Skin epidermis (tissue), 12 donors: ENCODE results near the gene NR6A1.

ENCODE experiments used
- H3K27ac ChIP-seq, 21 experiments: fragments of 200-600 bp; sonication (generic) in 11 of 21; one replicate each; pipeline ENCODE4 v1.5.0; 2020; ENCODE audit warnings: mild to moderate bottlenecking in 3 of 21, inconsistent platforms in 2 of 21, moderate library complexity in 2 of 21
- H3K4me3 ChIP-seq, 7 experiments: fragments of 200-600 bp; sonication (generic) in 2 of 7; one replicate each; pipeline ENCODE4 v1.5.0; 2020; ENCODE audit warnings: inconsistent platforms in 2 of 7, mild to moderate bottlenecking in 2 of 7, moderate library complexity in 1 of 7

Gene NR6A1

GRCh38 chr9:124799274-124800006, 28.3 kb upstream of the NR6A1 start:
- H3K27ac ChIP-seq = peak overlapping the region in 11 of 21 experiments; percentile 2 to 82 (median 57)
- H3K4me3 ChIP-seq = no peak overlapping the region

GRCh38 chr9:124797343-124798103, 26.4 kb upstream of the NR6A1 start:
- peak overlapping the region in 6 of 21 experiments; percentile 14 to 81 (median 30) for H3K27ac ChIP-seq

GRCh38 chr9:124795881-124796431, 24.8 kb upstream of the NR6A1 start:
- no peak overlapping the region for H3K4me3 ChIP-seq
- H3K27ac ChIP-seq = peak overlapping the region in 5 of 21 experiments; percentile 10 to 81 (median 36)

More at GRCh38 chr9:124797343-124798103, 26.4 kb upstream of the NR6A1 start:
- H3K4me3 ChIP-seq = no peak overlapping the region

- Histone ChIP-seq H3K4me3 (no peak overlapping the region), H3K27ac (peak overlapping the region in 3 of 21 experiments; percentile 6 to 73 (median 24))
Measured at GRCh38 chr9:124794902-124795491, 23.9 kb upstream of the NR6A1 start.

- no peak overlapping the region for H3K4me3 ChIP-seq
- peak overlapping the region in 12 of 21 experiments; percentile 2 to 75 (median 33) for H3K27ac ChIP-seq
Measured at GRCh38 chr9:124793015-124793541, 22.0 kb upstream of the NR6A1 start.

GRCh38 chr9:124792257-124793014, 21.3 kb upstream of the NR6A1 start:
- Histone ChIP-seq H3K4me3 (no peak overlapping the region), H3K27ac (peak overlapping the region in 13 of 21 experiments; percentile 1 to 75 (median 32))

- H3K4me3 ChIP-seq = no peak overlapping the region
- no peak overlapping the region for H3K27ac ChIP-seq
Measured at GRCh38 chr9:124790801-124791505, 19.8 kb upstream of the NR6A1 start.

- Histone ChIP-seq H3K4me3 (no peak overlapping the region), H3K27ac (no peak overlapping the region)
Measured at GRCh38 chr9:124790301-124790700, 19.2 kb upstream of the NR6A1 start.

GRCh38 chr9:124789531-124789930, 18.4 kb upstream of the NR6A1 start:
- no peak overlapping the region for H3K4me3 ChIP-seq
- no peak overlapping the region for H3K27ac ChIP-seq

GRCh38 chr9:124788542-124789217, 17.6 kb upstream of the NR6A1 start:
- Histone ChIP-seq H3K4me3 (no peak overlapping the region), H3K27ac (no peak overlapping the region)

GRCh38 chr9:124786881-124787573, 15.9 kb upstream of the NR6A1 start:
- H3K27ac ChIP-seq = no peak overlapping the region
- no peak overlapping the region for H3K4me3 ChIP-seq

- Histone ChIP-seq H3K27ac (peak overlapping the region in 4 of 21 experiments; percentile 11 to 53 (median 35)), H3K4me3 (no peak overlapping the region)
Measured at GRCh38 chr9:124784509-124784908, 13.4 kb upstream of the NR6A1 start.

- peak overlapping the region in 7 of 21 experiments; percentile 11 to 53 (median 35) for H3K27ac ChIP-seq
- no peak overlapping the region for H3K4me3 ChIP-seq
Measured at GRCh38 chr9:124783830-124784229, 12.7 kb upstream of the NR6A1 start.

GRCh38 chr9:124782661-124783574, 11.8 kb upstream of the NR6A1 start:
- Histone ChIP-seq H3K27ac (peak overlapping the region in 6 of 21 experiments; percentile 12 to 67 (median 38)), H3K4me3 (no peak overlapping the region)

- no peak overlapping the region for H3K4me3 ChIP-seq
- peak overlapping the region in 8 of 21 experiments; percentile 10 to 67 (median 32) for H3K27ac ChIP-seq
Measured at GRCh38 chr9:124781967-124782660, 11.0 kb upstream of the NR6A1 start.

GRCh38 chr9:124780757-124781151, 9.6 kb upstream of the NR6A1 start:
- no peak overlapping the region for H3K4me3 ChIP-seq
- peak overlapping the region in 3 of 21 experiments; percentile 10 to 50 (median 39) for H3K27ac ChIP-seq
